ENCODE results near the gene MCEMP1. TPM values are rescaled to one million over a fixed set of nuclear protein-coding genes. Genes with fewer than 3 reads are reported as not detected.

The MCEMP1 gene
- total and polyA plus RNA-seq, 2 of the 4 experiments (the other 2 are of a cell fraction) = 0.15 TPM; not detected in 1

- no peak overlapping the region for H4K5ac ChIP-seq (ENCODE audit: low read depth, low read length)
- no peak overlapping the region for H3K4me2 ChIP-seq (ENCODE audit: low read depth, low read length)
- in situ Hi-C loops (cut with MboI; ENCODE audit: low sequenced_read_pairs) (no loop called here), dilution Hi-C loops (cut with HindIII; ENCODE audit: low sequenced_read_pairs, unreplicated experiment) (no loop called here), intact Hi-C loops (cut with micrococcal nuclease) (no loop called here)
- TF ChIP-seq BHLHE40 (IDR thresholded peaks at IDR 0.05; ENCODE audit: low read depth, low read length) = no peak
- TF ChIP-seq RCOR1 (IDR thresholded peaks at IDR 0.05; ENCODE audit: insufficient replicate concordance, low read length) = no peak
- no peak for TF ChIP-seq NFE2L2 (IDR thresholded peaks at IDR 0.05; ENCODE audit: low read depth, low read length)
- TF ChIP-seq CEBPB (IDR thresholded peaks at IDR 0.05; ENCODE audit: low read depth, low read length) = no peak
- H3K9me1 ChIP-seq (ENCODE audit: insufficient read depth, low read length) = no peaks in the 10 kb centered on the region
- no peak overlapping the region for H4K91ac ChIP-seq (ENCODE audit: insufficient read depth, low read depth, low read length)
- H3K27ac ChIP-seq (ENCODE audit: insufficient read depth, low read length) = no peak overlapping the region
- H2BK5ac ChIP-seq (ENCODE audit: low read depth, low read length, poor library complexity, severe bottlenecking) = no peak overlapping the region
- peaks cover 3% of the 10 kb centered on the region; the same call in 1 of the 2 replicates for H3K27me3 ChIP-seq (ENCODE audit: control insufficient read depth, insufficient read depth, low read length)
- no peaks in the 10 kb centered on the region for H3K4me1 ChIP-seq (ENCODE audit: control insufficient read depth, insufficient read depth, low read length)
- H2BK120ac ChIP-seq (ENCODE audit: low read depth, low read length) = no peak overlapping the region
- H2BK15ac ChIP-seq (ENCODE audit: low read depth, low read length) = no peak overlapping the region
- H3K9me3 ChIP-seq (ENCODE audit: control insufficient read depth, insufficient read depth, low read length) = peaks cover 2% of the 10 kb centered on the region; the same call in 1 of the 2 replicates
- no TSS peak for BruUV-seq (replicated peaks)
- no peak overlapping the region for H3K4ac ChIP-seq (ENCODE audit: low read depth, low read length)
- no peak overlapping the region for H4K8ac ChIP-seq (ENCODE audit: low read depth in 2 of 2, low read length in 2 of 2)
- H3K56ac ChIP-seq (ENCODE audit: extremely low read depth, insufficient read depth, low read length) = no peak overlapping the region
- 78% methylated on average over 7 of the region's 8 CpGs; no CpG with 5 or more reads in 1 of the 2 experiments for WGBS, 2 experiments (ENCODE audit: extremely low coverage in 2 of 2, insufficient read length in 1 of 2)
- 0 out of 2 replicates have a peak, but pooled peaks cover 4% of the 10 kb centered on the region for H4K20me1 ChIP-seq (ENCODE audit: insufficient read depth, low read length)
- no peak overlapping the region for H3K23ac ChIP-seq (ENCODE audit: low read depth, low read length)
- CTCF ChIA-PET = interaction anchor here (0.6 kb wide), 1 partner anchor 875 kb away, joined by 3 read pairs; no protein-coding TSS in a partner anchor
- ATAC-seq (ENCODE audit: low read depth) (no peak), DNase-seq (no peak)
- no peak overlapping the region for H2AK5ac ChIP-seq (ENCODE audit: low read depth, low read length)
- no peak overlapping the region for H2BK20ac ChIP-seq (ENCODE audit: low read depth, low read length)
- H3K4me3 ChIP-seq (ENCODE audit: insufficient read depth, low read depth, low read length) = no peak overlapping the region
- no peaks in the 10 kb centered on the region for H3K79me1 ChIP-seq (ENCODE audit: low read depth in 1 of 2, low read length in 2 of 2)
- no peaks in the 10 kb centered on the region for H3K36me3 ChIP-seq (ENCODE audit: control insufficient read depth, insufficient read depth, low read length)
- no peak overlapping the region for H2AFZ ChIP-seq (replicated peaks; ENCODE audit: low read length, poor library complexity)
- POLR2A ChIA-PET (ENCODE audit: unreplicated experiment) = no interaction called here
- H2AK9ac ChIP-seq (replicated peaks; ENCODE audit: low read depth, low read length, poor library complexity) = no peak overlapping the region
- no peak overlapping the region for H3K14ac ChIP-seq (replicated peaks; ENCODE audit: low read depth, low read length)
- H3K9ac ChIP-seq (ENCODE audit: low read depth, low read length) = no peak overlapping the region
- H3K18ac ChIP-seq (ENCODE audit: low read depth, low read length) = no peak overlapping the region
Observed at GRCh38 chr19:7690779-7691258, 13.9 kb downstream of the MCEMP1 start.

All from IMR-90 (cell line).